Chondrocyte (in vitro differentiated cells): ENCODE data around the gene HDDC2. TPM values are rescaled to one million over a fixed set of nuclear protein-coding genes. Genes with fewer than 3 reads are reported as not detected.

Experiments used
- DNase-seq: peaks from one replicate; pipeline ENCODE4 v3.0.0; 2021; ENCODE audit warnings: mixed read lengths, low spot score
- H3K27ac Mint-ChIP-seq: one replicate; pipeline ENCODE4 v1.8.0; 2021; ENCODE audit warnings: mild to moderate bottlenecking, moderate library complexity, mixed read lengths; ENCODE audit not compliant: unreplicated experiment
- H3K27me3 Mint-ChIP-seq: 2 replicates; pipeline ENCODE4 v1.8.0; 2021; ENCODE audit warnings: low read depth, mixed read lengths
- H3K36me3 Mint-ChIP-seq: 2 replicates; pipeline ENCODE4 v1.8.0; 2021; ENCODE audit warnings: low read depth, mixed read lengths
- H3K4me1 Mint-ChIP-seq: 2 replicates; pipeline ENCODE4 v1.8.0; 2021; ENCODE audit warnings: low read depth, mild to moderate bottlenecking, mixed read lengths
- H3K4me3 Mint-ChIP-seq: one replicate; pipeline ENCODE4 v1.8.0; 2021; ENCODE audit warnings: mild to moderate bottlenecking, moderate library complexity, mixed read lengths; ENCODE audit not compliant: unreplicated experiment
- H3K9me3 Mint-ChIP-seq: 2 replicates; pipeline ENCODE4 v1.8.0; 2021; ENCODE audit warnings: low read depth, mixed read lengths
- total RNA-seq: library from RNA; stranded (reverse); gene quantifications from 3 replicates; pipeline ENCODE4 v1.2.1, GENCODE V29; 2021
- TF ChIP-seq, protein P1 (sequence below): fragments of 200-600 bp; sonication (generic); IDR thresholded peaks from 2 replicates; pipeline ENCODE4 v1.5.0; 2021; ENCODE audit warnings: antibody characterized with exemption, mild to moderate bottlenecking, moderate library complexity

Gene HDDC2
- total RNA-seq, 1 donor from 2014 or later = 49.4 TPM

DNA sequence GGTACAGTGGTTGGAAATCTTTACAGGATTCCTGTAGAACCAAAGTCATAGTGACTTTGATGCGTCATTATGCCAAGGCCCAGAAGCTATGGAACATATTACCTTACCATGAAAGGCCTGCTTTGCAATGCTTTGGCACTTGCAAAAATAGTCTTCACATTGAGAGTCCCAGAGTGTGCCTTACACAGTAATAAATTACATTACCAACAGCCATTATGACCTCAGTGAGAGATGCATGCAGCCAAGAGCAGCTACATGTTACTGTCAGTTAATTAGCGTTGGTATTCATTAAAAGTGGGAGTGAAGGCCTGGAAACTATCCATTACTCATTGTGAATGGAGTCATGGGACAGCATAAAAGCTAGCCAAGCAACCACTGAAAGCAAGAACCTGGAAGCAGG is 39.2 kb upstream of the HDDC2 start:
- Mint-ChIP-seq H3K4me1 (peaks cover 13% of the 10 kb centered on the region), H3K4me3 (no peak overlapping the region), H3K36me3 (no peaks in the 10 kb centered on the region), H3K9me3 (peaks cover 5% of the 10 kb centered on the region), H3K27ac (no peak overlapping the region), H3K27me3 (no peaks in the 10 kb centered on the region)
- DNase-seq = no peak
- TF ChIP-seq, protein P1, sequence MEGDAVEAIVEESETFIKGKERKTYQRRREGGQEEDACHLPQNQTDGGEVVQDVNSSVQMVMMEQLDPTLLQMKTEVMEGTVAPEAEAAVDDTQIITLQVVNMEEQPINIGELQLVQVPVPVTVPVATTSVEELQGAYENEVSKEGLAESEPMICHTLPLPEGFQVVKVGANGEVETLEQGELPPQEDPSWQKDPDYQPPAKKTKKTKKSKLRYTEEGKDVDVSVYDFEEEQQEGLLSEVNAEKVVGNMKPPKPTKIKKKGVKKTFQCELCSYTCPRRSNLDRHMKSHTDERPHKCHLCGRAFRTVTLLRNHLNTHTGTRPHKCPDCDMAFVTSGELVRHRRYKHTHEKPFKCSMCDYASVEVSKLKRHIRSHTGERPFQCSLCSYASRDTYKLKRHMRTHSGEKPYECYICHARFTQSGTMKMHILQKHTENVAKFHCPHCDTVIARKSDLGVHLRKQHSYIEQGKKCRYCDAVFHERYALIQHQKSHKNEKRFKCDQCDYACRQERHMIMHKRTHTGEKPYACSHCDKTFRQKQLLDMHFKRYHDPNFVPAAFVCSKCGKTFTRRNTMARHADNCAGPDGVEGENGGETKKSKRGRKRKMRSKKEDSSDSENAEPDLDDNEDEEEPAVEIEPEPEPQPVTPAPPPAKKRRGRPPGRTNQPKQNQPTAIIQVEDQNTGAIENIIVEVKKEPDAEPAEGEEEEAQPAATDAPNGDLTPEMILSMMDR = no peak

DNA sequence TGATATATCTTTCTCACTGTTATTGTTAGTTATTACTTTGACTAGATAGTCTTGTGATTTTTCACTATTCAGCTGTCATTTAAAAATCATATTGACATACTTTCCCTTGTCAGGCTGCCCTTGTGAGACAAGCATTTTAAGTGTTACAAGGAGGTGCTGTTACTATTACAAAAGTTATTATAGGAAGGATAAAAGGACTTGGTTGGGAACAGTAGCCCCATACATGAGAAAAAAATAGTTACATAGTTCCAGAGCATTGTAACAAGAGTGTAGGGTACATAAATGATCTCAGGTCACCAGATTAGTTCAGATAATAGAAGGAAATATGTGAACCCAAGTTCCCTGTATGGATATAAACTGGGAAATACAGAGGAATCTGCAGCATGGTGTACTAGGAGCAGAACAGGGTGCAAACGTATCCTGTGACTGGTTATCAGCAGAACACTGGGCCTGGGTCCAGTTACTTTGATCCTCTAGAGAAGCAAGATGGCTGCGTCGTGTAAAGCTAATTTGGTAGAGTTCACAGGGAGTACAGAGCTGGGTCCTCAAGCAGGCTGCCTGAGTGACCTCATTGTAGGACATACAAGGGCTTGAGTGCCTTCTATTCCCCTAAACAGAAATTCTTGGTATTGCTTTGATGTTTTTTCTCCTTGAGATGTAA is 38.5 kb upstream of the HDDC2 start:
- TF ChIP-seq, protein P1 = no peak
- Mint-ChIP-seq H3K36me3 (no peaks in the 10 kb centered on the region), H3K9me3 (peaks cover 5% of the 10 kb centered on the region), H3K27ac (peak overlapping the region; percentile 52), H3K4me3 (no peak overlapping the region), H3K27me3 (no peaks in the 10 kb centered on the region), H3K4me1 (peaks cover 13% of the 10 kb centered on the region)
- no peak for DNase-seq

DNA sequence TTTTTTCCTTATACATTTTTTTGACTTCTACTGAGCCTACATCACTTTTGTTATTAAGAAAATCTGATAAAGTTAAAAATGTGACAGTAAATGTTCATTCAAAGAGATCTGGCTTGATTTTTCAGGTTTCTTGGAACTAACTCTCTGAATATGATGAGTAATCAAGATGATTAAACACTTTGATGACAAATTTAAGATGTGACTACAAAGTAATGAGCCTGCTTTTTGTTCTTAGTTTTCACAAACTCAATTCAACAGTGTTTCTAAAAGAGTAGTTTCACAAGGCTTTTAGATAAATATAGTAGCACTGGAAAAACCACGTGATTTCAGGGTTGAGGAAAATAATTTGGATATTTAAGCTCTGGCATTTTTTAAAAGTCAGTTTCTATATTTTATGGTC is 37.9 kb upstream of the HDDC2 start:
- H3K36me3 Mint-ChIP-seq = no peaks in the 10 kb centered on the region
- peaks cover 13% of the 10 kb centered on the region for H3K4me1 Mint-ChIP-seq
- DNase-seq = no peak
- TF ChIP-seq, protein P1 = no peak
- no peak overlapping the region for H3K4me3 Mint-ChIP-seq
- no peaks in the 10 kb centered on the region for H3K27me3 Mint-ChIP-seq
- peaks cover 5% of the 10 kb centered on the region for H3K9me3 Mint-ChIP-seq
- H3K27ac Mint-ChIP-seq = no peak overlapping the region

DNA sequence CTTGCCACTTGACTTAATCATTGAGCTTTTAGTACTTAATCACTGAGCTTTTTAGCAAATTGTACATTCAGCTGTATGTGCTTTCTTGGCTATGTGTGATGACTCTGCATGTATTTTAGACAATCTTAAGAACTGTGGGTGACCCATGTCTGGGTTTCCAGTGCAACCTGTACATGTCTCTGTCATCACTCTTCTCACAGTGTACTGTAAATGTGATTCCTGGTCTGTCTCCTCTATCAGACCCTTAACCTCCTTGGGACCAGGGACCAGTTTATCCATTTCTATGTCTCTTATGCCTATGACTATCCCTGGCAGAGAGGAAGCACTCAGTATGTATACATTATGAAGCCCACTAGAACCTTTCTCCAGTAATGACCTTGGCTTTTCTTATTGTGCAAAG is 36.6 kb upstream of the HDDC2 start:
- Mint-ChIP-seq H3K4me3 (no peak overlapping the region), H3K27ac (no peak overlapping the region), H3K9me3 (peaks cover 5% of the 10 kb centered on the region), H3K36me3 (no peaks in the 10 kb centered on the region), H3K27me3 (no peaks in the 10 kb centered on the region), H3K4me1 (peaks cover 13% of the 10 kb centered on the region)
- TF ChIP-seq, protein P1 = no peak
- no peak for DNase-seq

DNA sequence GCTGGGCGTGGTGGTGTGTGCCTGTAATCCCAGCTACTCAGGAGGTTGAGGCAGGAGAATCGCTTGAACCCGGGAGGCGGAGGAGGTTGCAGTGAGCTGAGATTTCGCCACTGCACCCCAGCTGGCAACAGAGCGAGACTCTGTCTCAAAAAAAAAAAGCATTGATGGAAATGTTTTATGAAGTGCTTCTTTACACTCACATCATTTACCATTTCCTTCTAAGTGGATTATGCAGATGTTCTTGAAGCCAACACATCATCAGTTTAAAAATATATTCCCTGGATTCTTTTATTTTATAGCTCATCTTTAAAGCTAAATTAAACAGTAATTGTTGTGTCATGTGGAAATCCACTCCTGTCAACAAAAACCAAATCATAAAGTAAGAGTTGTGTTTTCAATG is 35.9 kb upstream of the HDDC2 start:
- H3K4me3 Mint-ChIP-seq = no peak overlapping the region
- H3K9me3 Mint-ChIP-seq = peaks cover 5% of the 10 kb centered on the region
- H3K27ac Mint-ChIP-seq = no peak overlapping the region
- peaks cover 13% of the 10 kb centered on the region for H3K4me1 Mint-ChIP-seq
- DNase-seq = no peak
- TF ChIP-seq, protein P1 = no peak
- no peaks in the 10 kb centered on the region for H3K27me3 Mint-ChIP-seq
- H3K36me3 Mint-ChIP-seq = no peaks in the 10 kb centered on the region
